IMR-90 (cell line): ENCODE results near the gene MMP24. TPM values are rescaled to one million over a fixed set of nuclear protein-coding genes. Genes with fewer than 3 reads are reported as not detected.

Source experiments
- ATAC-seq: fragments of 200-7000 bp; cut with Tn5 transposase; 2 replicates; pipeline ENCODE4 v1.9.1; 2020; ENCODE audit warnings: low read depth, mild to moderate bottlenecking, moderate library complexity
- BruUV-seq: library from RNA; stranded (reverse); fragments of 400-500 nt; replicated peaks from 2 replicates; lab custom pipeline; 2021; lab: Mats Ljungman, UMichigan
- CTCF ChIA-PET: fragments of 300-600 bp; formaldehyde crosslinking; extraction: SDS; loops from one replicate; lab custom pipeline; 2021; ENCODE audit warnings: antibody characterized with exemption; lab: Yijun Ruan, JAX
- POLR2A ChIA-PET: fragments of 300-600 bp; sonication (Branson Sonifier 250); formaldehyde crosslinking; loops from one replicate; lab custom pipeline; 2022; ENCODE audit warnings: antibody characterized with exemption; ENCODE audit not compliant: unreplicated experiment; lab: Charles Lee
- DNase-seq: peaks from one replicate; pipeline ENCODE4 v3.0.0; 2013
- H2AFZ ChIP-seq: replicated peaks from 2 replicates; pipeline ENCODE3; 2013; ENCODE audit warnings: low read length, mild to moderate bottlenecking; ENCODE audit not compliant: poor library complexity
- H2AK5ac ChIP-seq: 2 replicates; pipeline ENCODE4 v1.6.1; 2013; ENCODE audit warnings: low read depth, low read length, inconsistent platforms
- H2AK9ac ChIP-seq: replicated peaks from 2 replicates; pipeline ENCODE3; 2013; ENCODE audit warnings: mild to moderate bottlenecking, low read depth, low read length, moderate library complexity; ENCODE audit not compliant: poor library complexity
- H2BK120ac ChIP-seq: 2 replicates; pipeline ENCODE4 v1.6.1; 2013; ENCODE audit warnings: low read depth, low read length, inconsistent platforms
- H2BK15ac ChIP-seq: 3 replicates; pipeline ENCODE4 v1.6.1; 2013; ENCODE audit warnings: low read depth, low read length, inconsistent platforms
- H2BK20ac ChIP-seq: 2 replicates; pipeline ENCODE4 v1.6.1; 2013; ENCODE audit warnings: low read depth, mild to moderate bottlenecking, inconsistent platforms, low read length, moderate library complexity
- H2BK5ac ChIP-seq: 2 replicates; pipeline ENCODE4 v1.6.1; 2013; ENCODE audit warnings: mild to moderate bottlenecking, low read depth, low read length, inconsistent platforms; ENCODE audit not compliant: poor library complexity, severe bottlenecking
- H3K14ac ChIP-seq: replicated peaks from 2 replicates; pipeline ENCODE4 v1.6.1; 2013; ENCODE audit warnings: low read depth, low read length, inconsistent platforms
- H3K18ac ChIP-seq: 2 replicates; pipeline ENCODE4 v1.6.1; 2013; ENCODE audit warnings: low read depth, low read length, control low read depth
- H3K23ac ChIP-seq: 2 replicates; pipeline ENCODE4 v1.6.1; 2013; ENCODE audit warnings: low read depth, low read length, inconsistent platforms
- H3K27ac ChIP-seq: 2 replicates; pipeline ENCODE4 v1.5.1; 2013; ENCODE audit warnings: mild to moderate bottlenecking, control low read depth, low read length; ENCODE audit not compliant: insufficient read depth
- H3K27me3 ChIP-seq: 2 replicates; pipeline ENCODE4 v1.6.1; 2013; ENCODE audit warnings: low read length; ENCODE audit not compliant: control insufficient read depth, insufficient read depth
- H3K36me3 ChIP-seq: 2 replicates; pipeline ENCODE4 v1.6.1; 2013; ENCODE audit warnings: low read length, mixed read lengths; ENCODE audit not compliant: control insufficient read depth, insufficient read depth
- H3K4ac ChIP-seq: 2 replicates; pipeline ENCODE4 v1.6.1; 2013; ENCODE audit warnings: low read depth, low read length, inconsistent platforms
- H3K4me1 ChIP-seq: 2 replicates; pipeline ENCODE4 v1.6.1; 2013; ENCODE audit warnings: low read length, mixed read lengths; ENCODE audit not compliant: control insufficient read depth, insufficient read depth
- H3K4me2 ChIP-seq: 2 replicates; pipeline ENCODE4 v1.6.1; 2013; ENCODE audit warnings: low read depth, mild to moderate bottlenecking, control low read depth, low read length, moderate library complexity
- H3K4me3 ChIP-seq: 2 replicates; pipeline ENCODE4 v1.5.1; 2013; ENCODE audit warnings: low read depth, mild to moderate bottlenecking, control low read depth, low read length, moderate library complexity; ENCODE audit not compliant: insufficient read depth
- H3K56ac ChIP-seq: 2 replicates; pipeline ENCODE4 v1.6.1; 2013; ENCODE audit warnings: low read length, inconsistent platforms; ENCODE audit not compliant: insufficient read depth; ENCODE audit errors: extremely low read depth
- H3K79me1 ChIP-seq, 2 experiments: 2 replicates each; pipeline ENCODE4 v1.6.1; 2013; ENCODE audit warnings: low read length in 2 of 2, inconsistent platforms in 1 of 2, low read depth in 1 of 2
- H3K9ac ChIP-seq: 2 replicates; pipeline ENCODE4 v1.6.1; 2013; ENCODE audit warnings: low read depth, low read length, control low read depth
- H3K9me1 ChIP-seq: 2 replicates; pipeline ENCODE4 v1.6.1; 2013; ENCODE audit warnings: low read length, inconsistent platforms; ENCODE audit not compliant: insufficient read depth
- H3K9me3 ChIP-seq: 2 replicates; pipeline ENCODE4 v1.6.1; 2013; ENCODE audit warnings: low read length; ENCODE audit not compliant: control insufficient read depth, insufficient read depth
- H4K20me1 ChIP-seq: 2 replicates; pipeline ENCODE4 v1.6.1; 2013; ENCODE audit warnings: low read length, inconsistent platforms; ENCODE audit not compliant: insufficient read depth
- H4K5ac ChIP-seq: 2 replicates; pipeline ENCODE4 v1.6.1; 2013; ENCODE audit warnings: mild to moderate bottlenecking, low read depth, low read length, control low read depth
- H4K8ac ChIP-seq, 2 experiments: 2 replicates each; pipeline ENCODE4 v1.6.1; 2013; ENCODE audit warnings: low read depth in 2 of 2, low read length in 2 of 2, control low read depth in 1 of 2, inconsistent platforms in 1 of 2
- H4K91ac ChIP-seq: 2 replicates; pipeline ENCODE4 v1.6.1; 2013; ENCODE audit warnings: low read depth, low read length, inconsistent platforms; ENCODE audit not compliant: insufficient read depth
- CEBPB ChIP-seq: IDR thresholded peaks from 2 replicates; pipeline ENCODE4 v1.6.1; 2012; ENCODE audit warnings: low read depth, low read length, improper control_type of control experiment
- CHD1 ChIP-seq: IDR thresholded peaks from 2 replicates; pipeline ENCODE4 v1.6.1; 2012; ENCODE audit warnings: low read depth, low read length, improper control_type of control experiment
- CTCF ChIP-seq: conservative IDR thresholded peaks from 2 replicates; pipeline ENCODE4 v1.5.1; 2012; ENCODE audit warnings: mild to moderate bottlenecking, low read depth, low read length, improper control_type of control experiment
- MAFK ChIP-seq: IDR thresholded peaks from 2 replicates; pipeline ENCODE4 v1.6.1; 2012; ENCODE audit warnings: low read depth, low read length, improper control_type of control experiment
- NFE2L2 ChIP-seq: fragments of 150-350 bp; IDR thresholded peaks from 2 replicates; pipeline ENCODE4 v1.6.1; 2016; ENCODE audit warnings: low read depth, mild to moderate bottlenecking, low read length
- POLR2A ChIP-seq: IDR thresholded peaks from 2 replicates; pipeline ENCODE4 v1.6.1; 2012; ENCODE audit warnings: mild to moderate bottlenecking, low read depth, low read length
- RAD21 ChIP-seq: IDR thresholded peaks from 2 replicates; pipeline ENCODE4 v1.6.1; 2012; ENCODE audit warnings: low read length, improper control_type of control experiment
- RCOR1 ChIP-seq: IDR thresholded peaks from 2 replicates; pipeline ENCODE4 v1.6.1; 2012; ENCODE audit warnings: mild to moderate bottlenecking, low read length, improper control_type of control experiment; ENCODE audit not compliant: insufficient replicate concordance
- SMC3 ChIP-seq: fragments of 150-350 bp; IDR thresholded peaks from 2 replicates; pipeline ENCODE4 v1.6.1; 2016; ENCODE audit warnings: low read depth, mild to moderate bottlenecking, antibody characterized with exemption, low read length, moderate library complexity
- WGBS, 2 experiments: methylation state at CpG; one replicate each; pipeline versions ENCODE4 v1.1.5 to v1.1.7; 2013; ENCODE audit warnings: missing lambda C conversion rate in 2 of 2; ENCODE audit not compliant: insufficient read length in 1 of 2; ENCODE audit errors: extremely low coverage in 2 of 2; 5-methylcytosine and 5-hydroxymethylcytosine counted together
- dilution Hi-C: fragments of 300-500 bp; cut with HindIII; formaldehyde crosslinking; loops from one replicate; pipeline ENCODE4 v1.14.3; 2018; ENCODE audit warnings: low sequenced_read_pairs; ENCODE audit not compliant: unreplicated experiment
- in situ Hi-C: fragments of 300-500 bp; cut with MboI; formaldehyde crosslinking; loops from 3 replicates; pipeline ENCODE4 v1.14.3; 2019; ENCODE audit warnings: low sequenced_read_pairs, inconsistent platforms, mixed read lengths
- intact Hi-C: fragments of 100-400 bp; cut with micrococcal nuclease; formaldehyde crosslinking; loops from 2 replicates; pipeline ENCODE4 v1.10.0; 2022
- polyA plus RNA-seq, 3 experiments: library from polyadenylated mRNA; depleted of rRNA; stranded (reverse); fragments of >200 nt; gene quantifications; 2 replicates each; pipeline ENCODE4 v1.2.3, GENCODE V29; 2012; ENCODE audit warnings: low replicate concordance in 1 of 3
- total RNA-seq: library from RNA; depleted of rRNA; stranded (reverse); fragments of >200 nt; gene quantifications from 2 replicates; pipeline ENCODE4 v1.2.3, GENCODE V29; 2012
- TF ChIP-seq, protein P1 (sequence below): fragments of 150-350 bp; IDR thresholded peaks from 2 replicates; pipeline ENCODE4 v1.6.1; 2017; ENCODE audit warnings: mild to moderate bottlenecking, antibody characterized with exemption, low read length, low read depth

MMP24 gene
- total and polyA plus RNA-seq, 2 of the 4 experiments (the other 2 are of a cell fraction) = 0.36 to 0.79 TPM

GRCh38 chr20:35207950-35208611 is 18.4 kb upstream of the MMP24 start:
- Histone ChIP-seq H3K27ac (peak overlapping the region; percentile 39), H2BK20ac (0 out of 2 replicates have a peak overlapping the region, but pooled peaks have one; percentile 8), H3K79me1 (no peaks in the 10 kb centered on the region), H2BK15ac (0 out of 3 replicates have a peak overlapping the region, but pooled peaks have one; percentile 6), H3K4me2 (peak overlapping the region; percentile 78), H3K9me3 (no peaks in the 10 kb centered on the region), H2BK5ac (no peak overlapping the region), H3K9me1 (no peaks in the 10 kb centered on the region), H3K18ac (no peak overlapping the region; the same call in 1 of the 2 replicates), H3K4me3 (no peak overlapping the region), H3K4me1 (peaks cover 3% of the 10 kb centered on the region; the same call in 1 of the 2 replicates), H2AK5ac (no peak overlapping the region), H3K4ac (peak overlapping the region; percentile 8; the same call in 1 of the 2 replicates), H3K9ac (no peak overlapping the region), H3K14ac (no peak overlapping the region; the same call in 1 of the 2 replicates), H4K5ac (no peak overlapping the region), H2AK9ac (no peak overlapping the region), H2AFZ (peak overlapping the region; percentile 70), H3K27me3 (no peaks in the 10 kb centered on the region), H3K23ac (no peak overlapping the region), H3K36me3 (no peaks in the 10 kb centered on the region), H4K8ac (peak overlapping the region in 1 of 2 experiments; percentile 16; a peak in 1 of 4 replicates), H4K91ac (no peak overlapping the region), H4K20me1 (no peaks in the 10 kb centered on the region), H3K56ac (no peak overlapping the region), H2BK120ac (peak overlapping the region; percentile 23; the same call in 1 of the 2 replicates)
- intact Hi-C loops = loop anchor here (1.0 to 10.0 kb wide), 5 partner anchors 61 to 376 kb away; partner anchors contain the start of genes ACSS2 and GGT7
- in situ Hi-C loops = loop anchor here (10.0 kb wide), 1 partner anchor 63 kb away; the partner anchor contains the start of gene EDEM2
- TF ChIP-seq NFE2L2 (no peak), RAD21 (peak; percentile 97), SMC3 (peak; percentile 95), CEBPB (no peak), RCOR1 (no peak), POLR2A (0 out of 2 replicates have a peak, but pooled peaks have one; percentile 32), CTCF (peak; percentile 94), CHD1 (no peak), MAFK (no peak)
- TF ChIP-seq, protein P1, sequence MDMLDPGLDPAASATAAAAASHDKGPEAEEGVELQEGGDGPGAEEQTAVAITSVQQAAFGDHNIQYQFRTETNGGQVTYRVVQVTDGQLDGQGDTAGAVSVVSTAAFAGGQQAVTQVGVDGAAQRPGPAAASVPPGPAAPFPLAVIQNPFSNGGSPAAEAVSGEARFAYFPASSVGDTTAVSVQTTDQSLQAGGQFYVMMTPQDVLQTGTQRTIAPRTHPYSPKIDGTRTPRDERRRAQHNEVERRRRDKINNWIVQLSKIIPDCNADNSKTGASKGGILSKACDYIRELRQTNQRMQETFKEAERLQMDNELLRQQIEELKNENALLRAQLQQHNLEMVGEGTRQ = no peak
- POLR2A ChIA-PET = no interaction called here
- CTCF ChIA-PET = interaction anchor here (0.6 to 1.8 kb wide), 4 partner anchors 14 to 301 kb away, joined by 3 to 26 read pairs (median 4); partner anchors contain the start of gene EDEM2
- 26% methylated on average over 4 of the region's 8 CpGs; no CpG with 5 or more reads in 1 of the 2 experiments for WGBS, 2 experiments
- DNase-seq = peak; percentile 78
- peak; percentile 98 for ATAC-seq
- dilution Hi-C loops = no loop called here
- BruUV-seq = no TSS peak
